ENCODE data around the gene GALNT13. TPM values are rescaled to one million over a fixed set of nuclear protein-coding genes. Genes with fewer than 3 reads are reported as not detected.

GALNT13 gene
- total RNA-seq = under 0.01 TPM in 1 of 2 replicates, not detected in the other

DNA sequence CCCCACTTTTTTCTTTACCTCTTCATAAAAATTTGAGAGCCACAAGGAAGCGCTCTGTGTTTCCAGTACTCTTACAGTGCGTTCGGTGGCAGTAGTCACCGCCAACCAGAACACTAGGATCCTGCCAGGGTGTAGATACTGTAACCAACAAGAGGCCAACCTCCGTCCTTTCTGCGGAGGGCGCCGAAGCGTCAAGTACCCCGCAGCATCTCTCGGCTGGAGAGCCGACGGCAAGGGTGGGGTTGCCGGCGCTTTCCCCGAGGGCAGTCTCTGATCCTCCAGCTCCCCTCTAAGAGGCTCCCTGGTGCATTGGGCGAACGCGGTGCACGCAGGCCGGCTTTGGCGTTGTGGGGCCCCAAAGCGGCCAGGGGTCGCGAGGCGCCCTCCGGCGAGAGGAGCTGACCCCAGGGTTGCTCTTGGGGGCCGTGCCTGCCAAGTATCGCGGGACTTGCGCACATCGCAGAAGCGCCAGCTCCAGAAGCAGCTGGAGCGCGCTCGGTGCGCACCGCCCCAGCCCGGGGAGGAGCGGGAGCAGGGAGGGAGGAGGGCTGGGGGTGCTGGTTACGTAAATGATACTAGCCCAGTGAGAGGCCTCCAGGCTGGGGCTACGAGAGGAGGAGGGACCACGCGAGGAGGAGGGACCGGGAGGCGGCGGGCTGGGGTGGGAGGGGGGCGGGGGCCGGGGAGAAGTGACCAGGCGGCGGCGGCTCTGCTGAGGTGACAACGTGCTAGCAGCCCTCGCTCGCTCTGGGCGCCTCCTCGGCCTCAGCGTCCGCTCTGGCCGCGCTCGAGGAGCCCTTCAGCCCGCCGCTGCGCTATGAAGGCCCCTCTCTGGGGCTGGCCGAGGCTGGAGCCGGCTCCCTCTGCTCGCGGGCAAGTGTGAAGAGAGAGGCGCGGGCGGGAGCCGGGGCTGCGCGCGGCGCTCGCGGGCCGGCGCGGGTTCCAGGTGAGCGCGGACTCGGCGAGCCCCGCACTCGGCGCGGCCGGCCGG lies at the start of gene GALNT13:
Gene GALNT13, plus strand, starts transcription at position 692 of the 991 bp plus-strand sequence.

